ENCODE measurements around the gene INHBA.

GRCh38 chr7:41661596-41661995 lies 41.3 kb downstream of the INHBA start:
- TF ChIP-seq, protein P1, sequence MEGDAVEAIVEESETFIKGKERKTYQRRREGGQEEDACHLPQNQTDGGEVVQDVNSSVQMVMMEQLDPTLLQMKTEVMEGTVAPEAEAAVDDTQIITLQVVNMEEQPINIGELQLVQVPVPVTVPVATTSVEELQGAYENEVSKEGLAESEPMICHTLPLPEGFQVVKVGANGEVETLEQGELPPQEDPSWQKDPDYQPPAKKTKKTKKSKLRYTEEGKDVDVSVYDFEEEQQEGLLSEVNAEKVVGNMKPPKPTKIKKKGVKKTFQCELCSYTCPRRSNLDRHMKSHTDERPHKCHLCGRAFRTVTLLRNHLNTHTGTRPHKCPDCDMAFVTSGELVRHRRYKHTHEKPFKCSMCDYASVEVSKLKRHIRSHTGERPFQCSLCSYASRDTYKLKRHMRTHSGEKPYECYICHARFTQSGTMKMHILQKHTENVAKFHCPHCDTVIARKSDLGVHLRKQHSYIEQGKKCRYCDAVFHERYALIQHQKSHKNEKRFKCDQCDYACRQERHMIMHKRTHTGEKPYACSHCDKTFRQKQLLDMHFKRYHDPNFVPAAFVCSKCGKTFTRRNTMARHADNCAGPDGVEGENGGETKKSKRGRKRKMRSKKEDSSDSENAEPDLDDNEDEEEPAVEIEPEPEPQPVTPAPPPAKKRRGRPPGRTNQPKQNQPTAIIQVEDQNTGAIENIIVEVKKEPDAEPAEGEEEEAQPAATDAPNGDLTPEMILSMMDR (IDR thresholded peaks at IDR 0.05; ENCODE audit: insufficient read depth, low read depth, low read length), result no peak
- TF ChIP-seq EZH2 (IDR thresholded peaks at IDR 0.05; ENCODE audit: insufficient read depth, low read length), result no peak
